Midbrain (tissue), 1 donor: ENCODE results near the gene HES7.
"Not testable (repeated sequence)": the region's sequence is repeated elsewhere in the genome, so short reads cannot be mapped to it uniquely, and the experiment has no call there.

Experiments
- DNase-seq: peaks from one replicate; lab custom pipeline; 2025; lab: John Stamatoyannopoulos, UW

Gene HES7

GRCh38 chr17:8123695-8124349 lies at the start of gene HES7:
Gene HES7 (minus strand): TSS chr17:8124106. CDS start chr17:8124084, 22 bp downstream.
- no peak for DNase-seq

GRCh38 chr17:8173056-8173870 lies 49.4 kb upstream of the HES7 start:
- peak; percentile 92 for DNase-seq

- DNase-seq: not testable (repeated sequence)
These were observed 46.3 kb upstream of the HES7 start for GRCh38 chr17:8170186-8170585.

- DNase-seq: no peak
These were observed 43.6 kb upstream of the HES7 start for GRCh38 chr17:8167526-8167925.

GRCh38 chr17:8166731-8167130 lies 42.8 kb upstream of the HES7 start:
- no peak for DNase-seq

- no peak for DNase-seq
These were observed 40.9 kb upstream of the HES7 start for GRCh38 chr17:8164815-8165131.

- DNase-seq: no peak
These were observed 40.3 kb upstream of the HES7 start for GRCh38 chr17:8163978-8164814.

- no peak for DNase-seq
These were observed 39.4 kb upstream of the HES7 start for GRCh38 chr17:8162997-8163977.

GRCh38 chr17:8162233-8162996 lies 38.5 kb upstream of the HES7 start, which contains the start of gene VAMP2:
Gene VAMP2 (minus strand): TSS chr17:8162948. CDS start chr17:8162879, 69 bp downstream.
- DNase-seq: peak; percentile 73

GRCh38 chr17:8161289-8162232 lies 37.7 kb upstream of the HES7 start:
- DNase-seq: no peak

- DNase-seq: no peak
These were observed 36.9 kb upstream of the HES7 start for GRCh38 chr17:8160741-8161221.

GRCh38 chr17:8160224-8160577 lies 36.3 kb upstream of the HES7 start:
- DNase-seq: no peak

- no peak for DNase-seq
These were observed 35.7 kb upstream of the HES7 start for GRCh38 chr17:8159459-8160223.

GRCh38 chr17:8159032-8159400 lies 35.1 kb upstream of the HES7 start:
- DNase-seq: no peak

- peak; percentile 92 for DNase-seq
These were observed 34.5 kb upstream of the HES7 start for GRCh38 chr17:8158267-8159031.

- peak; percentile 99 for DNase-seq
These were observed 32.5 kb upstream of the HES7 start for GRCh38 chr17:8156246-8156992.

GRCh38 chr17:8155996-8156245 lies 32.0 kb upstream of the HES7 start:
- no peak for DNase-seq
